ENCODE results near the gene S1PR3.

S1PR3 gene

GRCh38 chr9:89008744-89009545 is 17.7 kb downstream of the S1PR3 start:
- DNase-seq (ENCODE audit: low read depth, low spot score), result no peak

- no peak for DNase-seq (ENCODE audit: low read depth, low spot score)
These were observed 18.2 kb downstream of the S1PR3 start for GRCh38 chr9:89009546-89009840.

- DNase-seq (ENCODE audit: low read depth, low spot score), result no peak
These were observed 18.8 kb downstream of the S1PR3 start for GRCh38 chr9:89010056-89010455.

GRCh38 chr9:89010526-89011111 is 19.4 kb downstream of the S1PR3 start:
- DNase-seq (ENCODE audit: low read depth, low spot score), result no peak

- DNase-seq (ENCODE audit: low read depth, low spot score), result no peak
These were observed 20.4 kb downstream of the S1PR3 start for GRCh38 chr9:89011683-89012082.

- DNase-seq (ENCODE audit: low read depth, low spot score), result no peak
These were observed 21.2 kb downstream of the S1PR3 start for GRCh38 chr9:89012294-89013042.

- no peak for DNase-seq (ENCODE audit: low read depth, low spot score)
These were observed 22.4 kb downstream of the S1PR3 start for GRCh38 chr9:89013660-89014059.

GRCh38 chr9:89014153-89014552 is 22.9 kb downstream of the S1PR3 start:
- no peak for DNase-seq (ENCODE audit: low read depth, low spot score)

GRCh38 chr9:89015336-89015735 is 24.1 kb downstream of the S1PR3 start:
- DNase-seq (ENCODE audit: low read depth, low spot score), result no peak

GRCh38 chr9:89020754-89021153 is 29.5 kb downstream of the S1PR3 start:
- DNase-seq (ENCODE audit: low read depth, low spot score), result no peak

GRCh38 chr9:89021154-89021803 is 30.0 kb downstream of the S1PR3 start:
- DNase-seq (ENCODE audit: low read depth, low spot score), result no peak

GRCh38 chr9:89022001-89022759 is 30.9 kb downstream of the S1PR3 start:
- no peak for DNase-seq (ENCODE audit: low read depth, low spot score)

- no peak for DNase-seq (ENCODE audit: low read depth, low spot score)
These were observed 31.6 kb downstream of the S1PR3 start for GRCh38 chr9:89022902-89023301.

- DNase-seq (ENCODE audit: low read depth, low spot score), result no peak
These were observed 32.5 kb downstream of the S1PR3 start for GRCh38 chr9:89023740-89024139.

- no peak for DNase-seq (ENCODE audit: low read depth, low spot score)
These were observed 33.5 kb downstream of the S1PR3 start for GRCh38 chr9:89024727-89025126.

GRCh38 chr9:89025553-89025952 is 34.3 kb downstream of the S1PR3 start:
- no peak for DNase-seq (ENCODE audit: low read depth, low spot score)

- DNase-seq (ENCODE audit: low read depth, low spot score), result no peak
These were observed 35.6 kb downstream of the S1PR3 start for GRCh38 chr9:89026876-89027275.

GRCh38 chr9:89029788-89030187 is 38.5 kb downstream of the S1PR3 start:
- no peak for DNase-seq (ENCODE audit: low read depth, low spot score)

- DNase-seq (ENCODE audit: low read depth, low spot score), result no peak
These were observed 40.9 kb downstream of the S1PR3 start for GRCh38 chr9:89032173-89032572.

GRCh38 chr9:89032661-89033060 is 41.4 kb downstream of the S1PR3 start:
- no peak for DNase-seq (ENCODE audit: low read depth, low spot score)

- DNase-seq (ENCODE audit: low read depth, low spot score), result no peak
These were observed 45.1 kb downstream of the S1PR3 start for GRCh38 chr9:89036383-89036782.

GRCh38 chr9:89036891-89037290 is 45.6 kb downstream of the S1PR3 start:
- DNase-seq (ENCODE audit: low read depth, low spot score), result no peak
